ENCODE data around the gene PDZD7.

PDZD7 gene

DNA sequence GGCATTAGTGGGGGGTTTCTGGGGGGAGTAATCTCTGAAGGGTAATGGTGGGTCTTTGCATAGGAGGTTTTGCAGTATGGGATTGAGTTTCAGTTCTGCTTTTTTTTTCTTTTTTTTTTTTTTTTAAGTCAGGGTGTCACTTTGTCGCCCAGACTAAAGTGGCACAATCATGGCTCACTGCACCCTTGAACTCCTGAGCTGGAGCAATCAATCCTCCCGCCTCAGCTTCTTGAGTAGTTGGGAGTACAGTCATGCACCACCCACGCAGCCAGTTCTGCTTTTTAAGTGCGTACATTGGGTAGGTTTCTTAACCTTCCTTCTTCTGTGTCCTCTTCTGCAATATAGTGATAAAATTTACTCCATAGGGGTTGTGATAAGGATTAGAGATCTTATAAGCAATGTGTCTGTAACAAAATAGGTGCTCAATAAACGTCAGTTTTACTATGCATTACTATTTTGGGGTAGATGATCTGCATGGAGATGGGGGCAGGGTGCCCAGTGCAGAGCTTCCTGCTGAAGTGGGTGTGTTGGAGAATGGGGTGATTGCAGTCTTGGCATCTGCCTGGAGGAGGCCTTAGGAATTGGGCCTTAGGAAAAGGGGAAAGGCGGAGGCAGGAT is 40.4 kb upstream of the PDZD7 start:
- Histone ChIP-seq H3K4me3 (replicated peaks; ENCODE audit: insufficient read depth, low read length) (no peak overlapping the region), H3K27me3 (ENCODE audit: insufficient read depth, poor library complexity, severe bottlenecking) (peaks cover 7% of the 10 kb centered on the region), H3K27ac (replicated peaks) (peak overlapping the region; percentile 70)
- DNase-seq (ENCODE audit: low read depth in 1 of 2, low spot score in 1 of 2), result peak; percentile 83 to 98
- TF ChIP-seq, protein P1, sequence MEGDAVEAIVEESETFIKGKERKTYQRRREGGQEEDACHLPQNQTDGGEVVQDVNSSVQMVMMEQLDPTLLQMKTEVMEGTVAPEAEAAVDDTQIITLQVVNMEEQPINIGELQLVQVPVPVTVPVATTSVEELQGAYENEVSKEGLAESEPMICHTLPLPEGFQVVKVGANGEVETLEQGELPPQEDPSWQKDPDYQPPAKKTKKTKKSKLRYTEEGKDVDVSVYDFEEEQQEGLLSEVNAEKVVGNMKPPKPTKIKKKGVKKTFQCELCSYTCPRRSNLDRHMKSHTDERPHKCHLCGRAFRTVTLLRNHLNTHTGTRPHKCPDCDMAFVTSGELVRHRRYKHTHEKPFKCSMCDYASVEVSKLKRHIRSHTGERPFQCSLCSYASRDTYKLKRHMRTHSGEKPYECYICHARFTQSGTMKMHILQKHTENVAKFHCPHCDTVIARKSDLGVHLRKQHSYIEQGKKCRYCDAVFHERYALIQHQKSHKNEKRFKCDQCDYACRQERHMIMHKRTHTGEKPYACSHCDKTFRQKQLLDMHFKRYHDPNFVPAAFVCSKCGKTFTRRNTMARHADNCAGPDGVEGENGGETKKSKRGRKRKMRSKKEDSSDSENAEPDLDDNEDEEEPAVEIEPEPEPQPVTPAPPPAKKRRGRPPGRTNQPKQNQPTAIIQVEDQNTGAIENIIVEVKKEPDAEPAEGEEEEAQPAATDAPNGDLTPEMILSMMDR (IDR thresholded peaks at IDR 0.05; ENCODE audit: insufficient read depth, low read length), result no peak
- TF ChIP-seq POLR2AphosphoS5 (IDR thresholded peaks at IDR 0.05; ENCODE audit: low read depth) (peak; percentile 80), SPI1 (IDR thresholded peaks at IDR 0.05; ENCODE audit: borderline replicate concordance, low read depth) (peak; percentile 98), GABPA (IDR thresholded peaks at IDR 0.05; ENCODE audit: low read depth) (no peak)
- TF ChIP-seq, protein P2, sequence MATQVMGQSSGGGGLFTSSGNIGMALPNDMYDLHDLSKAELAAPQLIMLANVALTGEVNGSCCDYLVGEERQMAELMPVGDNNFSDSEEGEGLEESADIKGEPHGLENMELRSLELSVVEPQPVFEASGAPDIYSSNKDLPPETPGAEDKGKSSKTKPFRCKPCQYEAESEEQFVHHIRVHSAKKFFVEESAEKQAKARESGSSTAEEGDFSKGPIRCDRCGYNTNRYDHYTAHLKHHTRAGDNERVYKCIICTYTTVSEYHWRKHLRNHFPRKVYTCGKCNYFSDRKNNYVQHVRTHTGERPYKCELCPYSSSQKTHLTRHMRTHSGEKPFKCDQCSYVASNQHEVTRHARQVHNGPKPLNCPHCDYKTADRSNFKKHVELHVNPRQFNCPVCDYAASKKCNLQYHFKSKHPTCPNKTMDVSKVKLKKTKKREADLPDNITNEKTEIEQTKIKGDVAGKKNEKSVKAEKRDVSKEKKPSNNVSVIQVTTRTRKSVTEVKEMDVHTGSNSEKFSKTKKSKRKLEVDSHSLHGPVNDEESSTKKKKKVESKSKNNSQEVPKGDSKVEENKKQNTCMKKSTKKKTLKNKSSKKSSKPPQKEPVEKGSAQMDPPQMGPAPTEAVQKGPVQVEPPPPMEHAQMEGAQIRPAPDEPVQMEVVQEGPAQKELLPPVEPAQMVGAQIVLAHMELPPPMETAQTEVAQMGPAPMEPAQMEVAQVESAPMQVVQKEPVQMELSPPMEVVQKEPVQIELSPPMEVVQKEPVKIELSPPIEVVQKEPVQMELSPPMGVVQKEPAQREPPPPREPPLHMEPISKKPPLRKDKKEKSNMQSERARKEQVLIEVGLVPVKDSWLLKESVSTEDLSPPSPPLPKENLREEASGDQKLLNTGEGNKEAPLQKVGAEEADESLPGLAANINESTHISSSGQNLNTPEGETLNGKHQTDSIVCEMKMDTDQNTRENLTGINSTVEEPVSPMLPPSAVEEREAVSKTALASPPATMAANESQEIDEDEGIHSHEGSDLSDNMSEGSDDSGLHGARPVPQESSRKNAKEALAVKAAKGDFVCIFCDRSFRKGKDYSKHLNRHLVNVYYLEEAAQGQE (IDR thresholded peaks at IDR 0.05; ENCODE audit: insufficient replicate concordance, low read depth), result peak; percentile 51

DNA sequence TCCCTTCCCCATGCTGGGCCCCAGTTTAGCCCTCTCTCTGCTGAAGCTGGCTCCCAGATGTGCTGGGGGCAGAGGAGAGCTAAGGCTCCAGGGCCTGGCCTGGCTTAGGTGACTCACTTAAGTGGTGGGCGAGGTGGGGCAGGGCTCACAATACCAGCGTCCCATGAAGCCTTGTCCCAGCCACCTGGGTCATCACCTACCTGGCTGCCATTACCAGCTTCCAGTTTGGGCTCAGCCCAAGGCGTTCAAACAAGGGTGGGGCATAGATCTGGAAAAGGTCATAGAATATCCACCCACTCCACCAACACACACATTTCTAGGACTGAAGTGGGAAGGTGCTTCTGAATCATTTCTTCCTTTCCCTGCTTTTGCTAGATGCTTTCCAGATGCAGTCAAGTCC is 39.2 kb upstream of the PDZD7 start:
- Histone ChIP-seq H3K27me3 (ENCODE audit: insufficient read depth, poor library complexity, severe bottlenecking) (peaks cover 2% of the 10 kb centered on the region), H3K27ac (replicated peaks) (no peak overlapping the region; the same call in 1 of the 2 replicates), H3K4me3 (replicated peaks; ENCODE audit: insufficient read depth, low read length) (no peak overlapping the region)
- no peak for DNase-seq (ENCODE audit: low read depth in 1 of 2, low spot score in 1 of 2)
- TF ChIP-seq, protein P2 (IDR thresholded peaks at IDR 0.05; ENCODE audit: insufficient replicate concordance, low read depth), result no peak
- TF ChIP-seq SPI1 (IDR thresholded peaks at IDR 0.05; ENCODE audit: borderline replicate concordance, low read depth) (no peak), POLR2AphosphoS5 (IDR thresholded peaks at IDR 0.05; ENCODE audit: low read depth) (no peak), GABPA (IDR thresholded peaks at IDR 0.05; ENCODE audit: low read depth) (no peak)
- TF ChIP-seq, protein P1 (IDR thresholded peaks at IDR 0.05; ENCODE audit: insufficient read depth, low read length), result no peak

GRCh38 chr10:101069441-101069840 is 38.5 kb upstream of the PDZD7 start:
- Histone ChIP-seq H3K27ac (replicated peaks) (no peak overlapping the region), H3K4me3 (replicated peaks; ENCODE audit: insufficient read depth, low read length) (no peak overlapping the region), H3K27me3 (ENCODE audit: insufficient read depth, poor library complexity, severe bottlenecking) (no peaks in the 10 kb centered on the region)
- no peak for TF ChIP-seq POLR2AphosphoS5 (IDR thresholded peaks at IDR 0.05; ENCODE audit: low read depth)
- no peak for TF ChIP-seq GABPA (IDR thresholded peaks at IDR 0.05; ENCODE audit: low read depth)
- TF ChIP-seq, protein P2 (IDR thresholded peaks at IDR 0.05; ENCODE audit: insufficient replicate concordance, low read depth), result no peak
- TF ChIP-seq, protein P1 (IDR thresholded peaks at IDR 0.05; ENCODE audit: insufficient read depth, low read length), result no peak
- no peak for TF ChIP-seq SPI1 (IDR thresholded peaks at IDR 0.05; ENCODE audit: borderline replicate concordance, low read depth)
- DNase-seq (ENCODE audit: low read depth in 1 of 2, low spot score in 1 of 2), result no peak
